ENCODE results near the gene TIMM29. TPM values are rescaled to one million over a fixed set of nuclear protein-coding genes. Genes with fewer than 3 reads are reported as not detected.
A peak's percentile ranks its signal among the peaks of the same experiment; 100 is the strongest.

The TIMM29 gene
- total and polyA plus RNA-seq, 2 experiments from 2014 or later, result 31.3 to 54.5 TPM

DNA sequence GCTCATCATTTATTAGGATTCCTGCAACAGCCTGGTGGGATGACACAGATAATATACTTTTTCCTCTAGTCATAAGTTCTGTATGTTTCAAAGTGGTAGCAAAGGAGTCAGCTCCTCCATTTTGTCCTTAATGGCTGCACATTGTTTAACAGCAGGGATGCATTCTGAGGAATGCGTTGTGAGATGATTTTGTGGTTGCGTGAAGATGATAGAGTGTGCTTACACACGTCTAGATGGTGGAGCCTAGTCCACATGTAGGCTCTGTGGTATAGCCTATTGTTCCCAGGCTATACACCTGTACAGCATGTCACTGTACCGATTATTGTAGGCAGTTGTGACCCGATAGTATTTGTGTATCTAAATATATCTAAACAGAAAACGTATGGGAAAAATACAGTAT lies 36.8 kb downstream of the TIMM29 start:
- Histone ChIP-seq H3K27ac (peak overlapping the region; percentile 54), H3K27me3 (no peaks in the 10 kb centered on the region), H3K4me1 (ENCODE audit: low read depth) (peaks cover 7% of the 10 kb centered on the region), H3K4me3 (no peak overlapping the region), H3K9me3 (ENCODE audit: low read depth) (no peaks in the 10 kb centered on the region), H3K36me3 (no peaks in the 10 kb centered on the region)
- TF ChIP-seq, protein P1, sequence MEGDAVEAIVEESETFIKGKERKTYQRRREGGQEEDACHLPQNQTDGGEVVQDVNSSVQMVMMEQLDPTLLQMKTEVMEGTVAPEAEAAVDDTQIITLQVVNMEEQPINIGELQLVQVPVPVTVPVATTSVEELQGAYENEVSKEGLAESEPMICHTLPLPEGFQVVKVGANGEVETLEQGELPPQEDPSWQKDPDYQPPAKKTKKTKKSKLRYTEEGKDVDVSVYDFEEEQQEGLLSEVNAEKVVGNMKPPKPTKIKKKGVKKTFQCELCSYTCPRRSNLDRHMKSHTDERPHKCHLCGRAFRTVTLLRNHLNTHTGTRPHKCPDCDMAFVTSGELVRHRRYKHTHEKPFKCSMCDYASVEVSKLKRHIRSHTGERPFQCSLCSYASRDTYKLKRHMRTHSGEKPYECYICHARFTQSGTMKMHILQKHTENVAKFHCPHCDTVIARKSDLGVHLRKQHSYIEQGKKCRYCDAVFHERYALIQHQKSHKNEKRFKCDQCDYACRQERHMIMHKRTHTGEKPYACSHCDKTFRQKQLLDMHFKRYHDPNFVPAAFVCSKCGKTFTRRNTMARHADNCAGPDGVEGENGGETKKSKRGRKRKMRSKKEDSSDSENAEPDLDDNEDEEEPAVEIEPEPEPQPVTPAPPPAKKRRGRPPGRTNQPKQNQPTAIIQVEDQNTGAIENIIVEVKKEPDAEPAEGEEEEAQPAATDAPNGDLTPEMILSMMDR (IDR thresholded peaks at IDR 0.05; ENCODE audit: low read depth, low read length), result no peak
- DNase-seq (ENCODE audit: low read depth in 1 of 2, low spot score in 1 of 2), result no peak

DNA sequence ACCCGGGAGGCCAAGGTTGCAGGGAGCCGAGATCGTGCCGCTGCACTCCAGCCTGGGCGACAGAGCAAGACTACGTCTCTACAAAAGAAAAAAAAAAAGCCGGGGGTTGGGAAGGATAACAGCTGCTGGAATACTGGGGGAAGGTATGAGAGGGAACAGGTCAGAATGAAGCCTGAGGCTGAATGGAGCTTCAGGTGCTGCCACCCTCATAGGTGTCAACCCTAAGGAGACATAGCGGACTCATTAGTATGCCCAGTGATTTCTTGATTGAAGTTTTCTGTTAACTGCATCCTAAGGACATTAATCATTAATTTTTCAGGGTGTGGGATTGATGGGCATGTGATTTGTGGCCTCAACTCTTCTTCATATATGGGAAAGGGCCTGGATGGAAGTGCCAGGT lies 38.2 kb downstream of the TIMM29 start:
- Histone ChIP-seq H3K4me1 (ENCODE audit: low read depth) (peaks cover 7% of the 10 kb centered on the region), H3K27ac (no peak overlapping the region), H3K4me3 (no peak overlapping the region), H3K36me3 (no peaks in the 10 kb centered on the region), H3K27me3 (no peaks in the 10 kb centered on the region), H3K9me3 (ENCODE audit: low read depth) (no peaks in the 10 kb centered on the region)
- TF ChIP-seq, protein P1 (IDR thresholded peaks at IDR 0.05; ENCODE audit: low read depth, low read length), result no peak
- no peak for DNase-seq (ENCODE audit: low read depth in 1 of 2, low spot score in 1 of 2)

DNA sequence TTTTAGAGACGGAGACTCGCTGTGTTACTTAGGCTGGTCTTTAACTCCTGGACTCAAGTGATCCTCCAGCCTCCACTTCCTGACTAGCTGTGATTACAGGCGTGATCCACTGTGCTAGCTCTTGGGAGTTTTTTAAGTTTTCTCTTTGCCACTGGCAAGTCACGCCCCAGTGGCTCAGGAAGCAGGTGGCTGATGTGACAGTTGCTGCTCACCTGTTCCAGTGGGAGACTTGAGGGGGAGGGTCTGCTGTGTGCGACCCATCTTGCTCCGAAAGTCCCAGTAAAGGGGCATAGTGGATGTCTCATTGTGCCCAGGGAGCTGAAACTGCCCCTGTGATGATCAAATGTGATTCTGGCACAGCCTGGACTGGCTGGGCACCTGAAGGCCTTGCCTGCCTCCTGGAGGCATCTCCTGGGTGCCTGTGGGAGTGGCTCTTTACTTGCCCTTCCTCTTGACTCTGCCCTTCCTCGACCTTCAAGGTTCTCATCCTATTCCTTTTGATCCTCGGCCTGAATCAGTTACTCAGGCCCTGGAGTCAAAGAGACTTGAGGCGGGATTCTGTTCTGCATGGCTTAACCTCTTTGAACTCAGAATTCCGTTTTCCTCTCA lies 40.0 kb downstream of the TIMM29 start:
- no peak overlapping the region for H3K4me3 ChIP-seq
- H3K27me3 ChIP-seq, result no peaks in the 10 kb centered on the region
- H3K27ac ChIP-seq, result peak overlapping the region; percentile 71
- H3K9me3 ChIP-seq (ENCODE audit: low read depth), result no peaks in the 10 kb centered on the region
- TF ChIP-seq, protein P1 (IDR thresholded peaks at IDR 0.05; ENCODE audit: low read depth, low read length), result no peak
- no peak for DNase-seq (ENCODE audit: low read depth in 1 of 2, low spot score in 1 of 2)
- no peaks in the 10 kb centered on the region for H3K36me3 ChIP-seq
- H3K4me1 ChIP-seq (ENCODE audit: low read depth), result peaks cover 7% of the 10 kb centered on the region

DNA sequence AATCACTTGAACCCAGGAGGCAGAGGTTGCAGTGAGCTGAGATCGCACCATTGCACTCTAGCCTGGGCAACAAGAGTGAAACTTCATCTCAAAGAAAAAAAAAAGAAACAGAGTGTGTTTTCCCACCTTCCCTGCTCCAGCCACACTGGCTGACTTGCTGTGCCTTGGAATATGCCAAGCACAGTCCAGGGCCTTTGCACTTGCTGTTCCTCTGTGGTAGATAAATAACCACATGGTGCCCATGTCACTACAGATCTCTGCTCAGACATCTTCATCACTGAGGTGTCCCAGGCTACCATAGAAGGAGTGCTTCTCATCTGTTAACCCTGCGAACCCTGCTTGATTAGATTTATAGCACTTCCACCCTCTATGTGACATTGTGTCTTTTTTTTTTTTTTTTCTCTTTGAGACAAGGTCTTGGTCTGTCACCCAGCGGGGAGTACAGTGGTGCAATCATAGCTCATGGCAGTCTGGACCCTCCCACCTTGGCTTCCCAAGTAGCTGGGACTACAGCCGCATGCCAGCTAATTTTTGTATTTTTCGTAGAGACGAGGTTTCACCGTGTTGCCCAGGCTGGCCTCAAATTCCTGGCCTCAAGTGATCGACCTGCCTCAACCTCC lies 42.6 kb downstream of the TIMM29 start:
- Histone ChIP-seq H3K4me1 (ENCODE audit: low read depth) (peaks cover 11% of the 10 kb centered on the region), H3K36me3 (no peaks in the 10 kb centered on the region), H3K27ac (no peak overlapping the region), H3K4me3 (no peak overlapping the region), H3K27me3 (no peaks in the 10 kb centered on the region), H3K9me3 (ENCODE audit: low read depth) (no peaks in the 10 kb centered on the region)
- no peak for DNase-seq (ENCODE audit: low read depth in 1 of 2, low spot score in 1 of 2)
- TF ChIP-seq, protein P1 (IDR thresholded peaks at IDR 0.05; ENCODE audit: low read depth, low read length), result no peak

DNA sequence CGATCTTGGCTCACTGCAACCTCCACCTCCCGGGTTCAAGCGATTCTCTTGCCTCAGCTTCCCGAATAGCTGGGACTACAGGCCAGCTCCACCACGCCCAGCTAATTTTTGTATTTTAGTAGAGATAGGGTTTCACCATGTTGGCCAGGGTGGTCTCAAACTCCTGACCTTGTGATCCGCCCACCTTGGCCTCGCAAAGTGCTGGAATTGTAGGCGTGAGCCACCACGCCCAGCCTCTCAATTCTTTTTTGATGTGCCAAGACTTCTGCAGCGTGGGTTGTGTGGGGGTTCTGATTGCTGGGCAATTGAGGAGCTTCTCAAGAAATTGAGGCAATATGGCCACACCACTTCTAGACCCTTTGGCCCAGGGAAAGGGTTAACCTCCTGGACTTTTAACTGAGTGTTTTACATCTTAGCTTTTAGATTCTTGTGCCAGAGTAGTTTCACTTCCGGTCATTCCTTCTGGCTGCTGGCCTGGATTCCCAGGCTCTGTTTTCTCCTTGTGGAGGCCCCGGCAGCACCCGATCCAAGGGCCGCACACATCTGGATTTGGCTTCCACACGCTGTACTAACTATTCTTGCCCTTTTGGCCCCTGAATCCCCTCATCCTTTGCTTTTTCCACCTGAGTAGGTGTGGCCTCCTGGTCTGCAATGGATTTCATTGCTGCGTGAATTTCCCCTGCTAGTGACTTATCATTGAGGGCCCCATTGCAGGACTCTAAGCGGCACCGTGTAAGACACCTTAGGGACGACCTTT lies 46.9 kb downstream of the TIMM29 start:
- Histone ChIP-seq H3K9me3 (ENCODE audit: low read depth) (no peaks in the 10 kb centered on the region), H3K36me3 (no peaks in the 10 kb centered on the region), H3K4me1 (ENCODE audit: low read depth) (peaks cover 4% of the 10 kb centered on the region), H3K27me3 (no peaks in the 10 kb centered on the region), H3K27ac (peak overlapping the region; percentile 69), H3K4me3 (no peak overlapping the region)
- peak in 1 of 2 donors; percentile 84 for DNase-seq (ENCODE audit: low read depth in 1 of 2, low spot score in 1 of 2)
- TF ChIP-seq, protein P1 (IDR thresholded peaks at IDR 0.05; ENCODE audit: low read depth, low read length), result no peak

Measured in cardiac muscle cell (in vitro differentiated cells and primary cell).